Cardiac fibroblast (primary cell): ENCODE data around the gene TBC1D17.

ENCODE experiments used
- DNase-seq, 2 donors: peaks; one replicate each; pipeline versions ENCODE4 v3.0.0 to v3.0.0-alpha.2; 2010; ENCODE audit warnings: low read depth in 2 of 2
- H3K4me3 ChIP-seq, 2 donors: replicated peaks in 1 of 2; 1 replicate in 1 of 2; 2 replicates in 1 of 2; pipeline ENCODE4 v1.5.1; 2011; ENCODE audit warnings: low read depth in 2 of 2, low read length in 2 of 2, mild to moderate bottlenecking in 2 of 2, moderate library complexity in 1 of 2
- CTCF ChIP-seq: IDR thresholded peaks from one replicate; pipeline ENCODE4 v1.5.1; 2011; ENCODE audit warnings: low read depth, mild to moderate bottlenecking, low read length, inconsistent platforms

Gene TBC1D17

GRCh38 chr19:49932731-49933131 is 55.2 kb downstream of the TBC1D17 start:
- no peak overlapping the region for H3K4me3 ChIP-seq
- DNase-seq = no peak
- TF ChIP-seq CTCF = no peak

- DNase-seq = no peak
- no peak for TF ChIP-seq CTCF
- H3K4me3 ChIP-seq = no peak overlapping the region
These were observed 56.1 kb downstream of the TBC1D17 start for GRCh38 chr19:49933643-49934042.

- no peak for TF ChIP-seq CTCF
- H3K4me3 ChIP-seq = no peak overlapping the region
- DNase-seq = no peak
These were observed 59.0 kb downstream of the TBC1D17 start for GRCh38 chr19:49936549-49936948.

- H3K4me3 ChIP-seq = peak overlapping the region; percentile 15 to 37
- TF ChIP-seq CTCF = peak; percentile 98
- peak; percentile 77 for DNase-seq
These were observed 60.4 kb downstream of the TBC1D17 start for GRCh38 chr19:49937750-49938381.
